ENCODE results near the gene ADAM8. TPM values are rescaled to one million over a fixed set of nuclear protein-coding genes. Genes with fewer than 3 reads are reported as not detected.

The ADAM8 gene
- total RNA-seq, 1 experiment from 2014 or later = 3.7 TPM

DNA sequence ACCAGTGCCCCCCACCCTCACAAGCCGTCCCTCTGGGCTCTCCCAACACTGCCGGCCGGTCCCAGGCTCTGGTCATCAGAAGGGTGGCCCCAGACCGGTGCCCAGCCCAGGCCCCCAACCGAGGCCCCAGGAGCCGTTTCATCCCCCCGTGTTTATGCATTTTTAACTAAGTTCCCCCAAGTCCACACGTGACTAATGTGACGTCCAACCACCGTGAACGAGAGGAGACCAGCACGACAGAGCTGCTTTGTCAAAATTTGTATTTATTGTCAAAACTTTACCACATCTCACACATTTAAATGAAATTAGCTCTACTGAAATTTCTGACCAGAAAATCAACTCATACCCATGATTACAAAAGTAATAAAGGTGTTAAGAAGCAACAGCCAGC lies 30.4 kb downstream of the ADAM8 start:
- Histone ChIP-seq H3K27ac (ENCODE audit: low read length) (no peak overlapping the region), H3K9me3 (ENCODE audit: control insufficient read depth, insufficient read depth, low read depth, low read length) (no peaks in the 10 kb centered on the region), H3K4me3 (ENCODE audit: low read depth in 2 of 2, low read length in 2 of 2) (no peak overlapping the region), H3K27me3 (ENCODE audit: control insufficient read depth, insufficient read depth, low read length) (no peaks in the 10 kb centered on the region), H3K36me3 (ENCODE audit: control insufficient read depth, insufficient read depth, low read length) (no peaks in the 10 kb centered on the region), H3K4me1 (ENCODE audit: control insufficient read depth, insufficient read depth, low read length) (no peaks in the 10 kb centered on the region)
- in situ Hi-C loops (cut with HindIII; ENCODE audit: low pct_unique_long_range_greater_than_20kb, low sequenced_read_pairs) = no loop called here
- CTCF ChIA-PET = interaction anchor here (1.9 kb wide), 1 partner anchor 11 kb away, joined by 13 read pairs; no protein-coding TSS in a partner anchor
- ATAC-seq (no peak), DNase-seq (ENCODE audit: low read depth, low spot score) (no peak)
- TF ChIP-seq, protein P1, sequence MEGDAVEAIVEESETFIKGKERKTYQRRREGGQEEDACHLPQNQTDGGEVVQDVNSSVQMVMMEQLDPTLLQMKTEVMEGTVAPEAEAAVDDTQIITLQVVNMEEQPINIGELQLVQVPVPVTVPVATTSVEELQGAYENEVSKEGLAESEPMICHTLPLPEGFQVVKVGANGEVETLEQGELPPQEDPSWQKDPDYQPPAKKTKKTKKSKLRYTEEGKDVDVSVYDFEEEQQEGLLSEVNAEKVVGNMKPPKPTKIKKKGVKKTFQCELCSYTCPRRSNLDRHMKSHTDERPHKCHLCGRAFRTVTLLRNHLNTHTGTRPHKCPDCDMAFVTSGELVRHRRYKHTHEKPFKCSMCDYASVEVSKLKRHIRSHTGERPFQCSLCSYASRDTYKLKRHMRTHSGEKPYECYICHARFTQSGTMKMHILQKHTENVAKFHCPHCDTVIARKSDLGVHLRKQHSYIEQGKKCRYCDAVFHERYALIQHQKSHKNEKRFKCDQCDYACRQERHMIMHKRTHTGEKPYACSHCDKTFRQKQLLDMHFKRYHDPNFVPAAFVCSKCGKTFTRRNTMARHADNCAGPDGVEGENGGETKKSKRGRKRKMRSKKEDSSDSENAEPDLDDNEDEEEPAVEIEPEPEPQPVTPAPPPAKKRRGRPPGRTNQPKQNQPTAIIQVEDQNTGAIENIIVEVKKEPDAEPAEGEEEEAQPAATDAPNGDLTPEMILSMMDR (IDR thresholded peaks at IDR 0.05) = no peak
- TF ChIP-seq, protein P2, sequence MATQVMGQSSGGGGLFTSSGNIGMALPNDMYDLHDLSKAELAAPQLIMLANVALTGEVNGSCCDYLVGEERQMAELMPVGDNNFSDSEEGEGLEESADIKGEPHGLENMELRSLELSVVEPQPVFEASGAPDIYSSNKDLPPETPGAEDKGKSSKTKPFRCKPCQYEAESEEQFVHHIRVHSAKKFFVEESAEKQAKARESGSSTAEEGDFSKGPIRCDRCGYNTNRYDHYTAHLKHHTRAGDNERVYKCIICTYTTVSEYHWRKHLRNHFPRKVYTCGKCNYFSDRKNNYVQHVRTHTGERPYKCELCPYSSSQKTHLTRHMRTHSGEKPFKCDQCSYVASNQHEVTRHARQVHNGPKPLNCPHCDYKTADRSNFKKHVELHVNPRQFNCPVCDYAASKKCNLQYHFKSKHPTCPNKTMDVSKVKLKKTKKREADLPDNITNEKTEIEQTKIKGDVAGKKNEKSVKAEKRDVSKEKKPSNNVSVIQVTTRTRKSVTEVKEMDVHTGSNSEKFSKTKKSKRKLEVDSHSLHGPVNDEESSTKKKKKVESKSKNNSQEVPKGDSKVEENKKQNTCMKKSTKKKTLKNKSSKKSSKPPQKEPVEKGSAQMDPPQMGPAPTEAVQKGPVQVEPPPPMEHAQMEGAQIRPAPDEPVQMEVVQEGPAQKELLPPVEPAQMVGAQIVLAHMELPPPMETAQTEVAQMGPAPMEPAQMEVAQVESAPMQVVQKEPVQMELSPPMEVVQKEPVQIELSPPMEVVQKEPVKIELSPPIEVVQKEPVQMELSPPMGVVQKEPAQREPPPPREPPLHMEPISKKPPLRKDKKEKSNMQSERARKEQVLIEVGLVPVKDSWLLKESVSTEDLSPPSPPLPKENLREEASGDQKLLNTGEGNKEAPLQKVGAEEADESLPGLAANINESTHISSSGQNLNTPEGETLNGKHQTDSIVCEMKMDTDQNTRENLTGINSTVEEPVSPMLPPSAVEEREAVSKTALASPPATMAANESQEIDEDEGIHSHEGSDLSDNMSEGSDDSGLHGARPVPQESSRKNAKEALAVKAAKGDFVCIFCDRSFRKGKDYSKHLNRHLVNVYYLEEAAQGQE (IDR thresholded peaks at IDR 0.05; ENCODE audit: insufficient read depth in 1 of 2, low read depth in 2 of 2, low read length in 1 of 2) = no peak
- TF ChIP-seq SIN3A (IDR thresholded peaks at IDR 0.05; ENCODE audit: borderline replicate concordance, insufficient read depth, low read depth, low read length) (no peak), POLR2AphosphoS5 (IDR thresholded peaks at IDR 0.05; ENCODE audit: low read depth, low read length) (no peak), TCF7L2 (IDR thresholded peaks at IDR 0.05; ENCODE audit: low read depth, low read length) (no peak)
- no TSS peak for BruUV-seq (replicated peaks)
- intact Hi-C loops (cut with micrococcal nuclease; ENCODE audit: unreplicated experiment) = no loop called here
- POLR2A ChIA-PET = no interaction called here

DNA sequence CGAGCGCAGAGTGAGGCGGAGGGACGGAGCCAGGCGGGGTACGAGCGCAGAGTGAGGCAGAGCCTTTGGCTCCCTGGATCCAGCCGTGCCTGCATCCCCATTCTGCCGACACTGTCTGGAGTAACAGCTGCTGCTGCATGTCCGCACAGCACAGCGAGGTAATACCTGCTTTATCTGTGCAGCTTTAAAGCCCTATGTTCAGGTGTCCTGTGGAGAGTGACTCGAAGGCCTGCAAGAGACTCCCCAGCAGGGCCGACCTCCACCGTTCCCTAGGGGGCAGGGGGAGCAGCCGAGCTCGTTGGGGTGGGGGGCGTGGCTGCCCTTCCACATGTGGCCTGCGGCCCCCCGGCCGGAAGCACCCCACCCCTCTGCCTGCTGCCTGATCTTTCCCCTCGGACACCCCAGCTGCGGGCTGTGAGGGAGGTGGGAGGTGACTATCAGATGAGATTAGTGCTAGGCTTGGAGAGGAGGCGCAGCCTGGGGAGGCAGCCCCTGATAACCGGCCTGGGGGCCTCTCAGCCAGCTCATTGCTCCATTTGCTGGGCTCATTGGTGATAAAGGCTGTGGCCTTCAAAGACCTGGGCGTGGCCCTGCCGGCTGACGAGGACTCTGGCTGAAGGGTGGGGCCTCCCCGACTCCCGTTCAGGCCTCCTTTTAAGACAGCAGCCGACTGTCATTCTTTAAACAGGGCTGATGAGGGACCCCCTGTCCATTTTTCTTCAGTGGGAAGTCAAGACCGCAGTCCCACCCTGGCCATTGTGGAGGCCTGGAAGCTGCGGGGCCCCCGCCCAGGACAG lies 31.0 kb downstream of the ADAM8 start:
- Histone ChIP-seq H3K4me1 (ENCODE audit: control insufficient read depth, insufficient read depth, low read length) (no peaks in the 10 kb centered on the region), H3K36me3 (ENCODE audit: control insufficient read depth, insufficient read depth, low read length) (no peaks in the 10 kb centered on the region), H3K27ac (ENCODE audit: low read length) (no peak overlapping the region), H3K4me3 (ENCODE audit: low read depth in 2 of 2, low read length in 2 of 2) (no peak overlapping the region), H3K9me3 (ENCODE audit: control insufficient read depth, insufficient read depth, low read depth, low read length) (no peaks in the 10 kb centered on the region), H3K27me3 (ENCODE audit: control insufficient read depth, insufficient read depth, low read length) (no peaks in the 10 kb centered on the region)
- no peak for DNase-seq (ENCODE audit: low read depth, low spot score)
- ChIA-PET POLR2A (no interaction called here), CTCF (no interaction called here)
- in situ Hi-C loops (cut with HindIII; ENCODE audit: low pct_unique_long_range_greater_than_20kb, low sequenced_read_pairs) = no loop called here
- no TSS peak for BruUV-seq (replicated peaks)
- TF ChIP-seq POLR2AphosphoS5 (IDR thresholded peaks at IDR 0.05; ENCODE audit: low read depth, low read length) (no peak), TCF7L2 (IDR thresholded peaks at IDR 0.05; ENCODE audit: low read depth, low read length) (no peak), SIN3A (IDR thresholded peaks at IDR 0.05; ENCODE audit: borderline replicate concordance, insufficient read depth, low read depth, low read length) (no peak)
- TF ChIP-seq, protein P2 (IDR thresholded peaks at IDR 0.05; ENCODE audit: insufficient read depth in 1 of 2, low read depth in 2 of 2, low read length in 1 of 2) = no peak
- TF ChIP-seq, protein P1 (IDR thresholded peaks at IDR 0.05) = no peak
- intact Hi-C loops (cut with micrococcal nuclease; ENCODE audit: unreplicated experiment) = no loop called here
- ATAC-seq = no peak
